GM12878 (cell line): ENCODE measurements around the gene CD2BP2. TPM values are rescaled to one million over a fixed set of nuclear protein-coding genes. Genes with fewer than 3 reads are reported as not detected.

Source experiments
- ATAC-seq: fragments of 200-7000 bp; cut with Tn5 transposase; 3 replicates; pipeline ENCODE4 v1.9.1; 2020; ENCODE audit warnings: mild to moderate bottlenecking, moderate library complexity
- BruUV-seq: library from RNA; stranded (reverse); fragments of 400-500 nt; replicated peaks from 2 replicates; lab custom pipeline; 2021; lab: Mats Ljungman, UMichigan
- CTCF ChIA-PET: fragments of 300-600 bp; sonication (Branson Sonifier 250); formaldehyde crosslinking; extraction: SDS; loops from one replicate; lab custom pipeline; 2021; ENCODE audit warnings: inconsistent platforms; lab: Yijun Ruan, JAX
- POLR2A ChIA-PET: fragments of 350-600 bp; formaldehyde crosslinking; extraction: SDS; loops from one replicate; lab custom pipeline; 2021; ENCODE audit warnings: inconsistent platforms; lab: Charles Lee
- RAD21 ChIA-PET: fragments of 300-600 bp; sonication (Branson Sonifier 250); formaldehyde crosslinking; loops from one replicate; lab custom pipeline; 2023; ENCODE audit warnings: antibody characterized with exemption; ENCODE audit not compliant: unreplicated experiment; lab: Charles Lee
- SMC1A ChIA-PET: fragments of 300-600 bp; sonication (Branson Sonifier 250); formaldehyde crosslinking; loops from one replicate; lab custom pipeline; 2023; ENCODE audit not compliant: unreplicated experiment, uncharacterized antibody; lab: Charles Lee
- DNase-seq: peaks from one replicate; pipeline ENCODE4 v3.0.0-alpha.2; 2011; ENCODE audit warnings: low read depth, low spot score
- FAIRE-seq: peaks from 3 replicates; lab custom pipeline; 2011; peaks lifted over from hg19 to GRCh38; lab: Jason Lieb, UNC
- H2AFZ ChIP-seq: 2 replicates; pipeline ENCODE4 v1.6.0; 2011; ENCODE audit warnings: low read depth, low read length, control low read depth; ENCODE audit not compliant: control insufficient read depth
- H3K27ac ChIP-seq: 2 replicates; pipeline ENCODE4 v1.5.1; 2011; ENCODE audit warnings: control low read depth; ENCODE audit not compliant: control insufficient read depth, insufficient read depth
- H3K27me3 ChIP-seq, 2 experiments: replicated peaks in 1 of 2; 2 replicates each; pipeline versions ENCODE4 v1.6.0 to v1.6.1; 2011; ENCODE audit warnings: low read length in 1 of 2; ENCODE audit not compliant: control insufficient read depth in 2 of 2, insufficient read depth in 2 of 2
- H3K36me3 ChIP-seq, 2 experiments: 2 replicates each; pipeline ENCODE4 v1.5.1; 2011; ENCODE audit warnings: low read length in 1 of 2; ENCODE audit not compliant: control insufficient read depth in 2 of 2, insufficient read depth in 2 of 2
- H3K4me1 ChIP-seq: 2 replicates; pipeline ENCODE4 v1.6.1; 2011; ENCODE audit warnings: mild to moderate bottlenecking, low read length, moderate library complexity, mixed read lengths; ENCODE audit not compliant: control insufficient read depth, insufficient read depth
- H3K4me2 ChIP-seq: 2 replicates; pipeline ENCODE4 v1.6.0; 2011; ENCODE audit warnings: control low read depth; ENCODE audit not compliant: control insufficient read depth, insufficient read depth
- H3K4me3 ChIP-seq: fragments of 200-600 bp; sonication (generic); 2 replicates; pipeline ENCODE4 v1.5.1; 2016
- H3K79me2 ChIP-seq: 2 replicates; pipeline ENCODE4 v1.6.0; 2011; ENCODE audit warnings: low read length; ENCODE audit not compliant: control insufficient read depth, insufficient read depth
- H3K9ac ChIP-seq: 2 replicates; pipeline ENCODE4 v1.8.0; 2011; ENCODE audit warnings: low read length, control low read depth, mixed read lengths; ENCODE audit not compliant: control insufficient read depth, insufficient read depth
- H3K9me3 ChIP-seq: replicated peaks from 3 replicates; pipeline ENCODE4 v1.5.1; 2011; ENCODE audit warnings: mild to moderate bottlenecking, low read length; ENCODE audit not compliant: control insufficient read depth, insufficient read depth
- H4K20me1 ChIP-seq: 2 replicates; pipeline ENCODE4 v1.6.0; 2011; ENCODE audit not compliant: control insufficient read depth, insufficient read depth
- FOXK2 ChIP-seq: fragments of 450-650 bp; IDR thresholded peaks from 2 replicates; pipeline ENCODE4 v1.6.1; 2017; ENCODE audit warnings: mild to moderate bottlenecking, moderate library complexity
- HCFC1 ChIP-seq: fragments of 150-350 bp; IDR thresholded peaks from 2 replicates; pipeline ENCODE4 v1.6.1; 2014; ENCODE audit warnings: low read length
- MTA2 ChIP-seq: fragments of 450-650 bp; IDR thresholded peaks from 2 replicates; pipeline ENCODE4 v1.6.1; 2016; ENCODE audit warnings: low read depth, mild to moderate bottlenecking, moderate library complexity
- NFYA ChIP-seq: IDR thresholded peaks from 2 replicates; pipeline ENCODE4 v1.6.1; 2011; ENCODE audit warnings: low read depth, mild to moderate bottlenecking, low read length, improper control_type of control experiment, borderline replicate concordance
- NFYB ChIP-seq: IDR thresholded peaks from 2 replicates; pipeline ENCODE4 v1.6.1; 2011; ENCODE audit warnings: low read depth, mild to moderate bottlenecking, low read length, improper control_type of control experiment, moderate library complexity; ENCODE audit not compliant: insufficient read depth
- NKRF ChIP-seq: fragments of 450-650 bp; conservative IDR thresholded peaks from 2 replicates; pipeline ENCODE4 v1.6.1; 2017; ENCODE audit warnings: mild to moderate bottlenecking, moderate library complexity
- PAX5 ChIP-seq: IDR thresholded peaks from 2 replicates; pipeline ENCODE4 v1.6.1; 2011; ENCODE audit warnings: low read depth, low read length, borderline replicate concordance
- PBX3 ChIP-seq: IDR thresholded peaks from 2 replicates; pipeline ENCODE4 v1.6.1; 2011; ENCODE audit warnings: mild to moderate bottlenecking, low read depth, low read length, moderate library complexity; ENCODE audit not compliant: insufficient replicate concordance
- POLR2AphosphoS2 ChIP-seq: IDR thresholded peaks from 2 replicates; pipeline ENCODE4 v1.6.1; 2011; ENCODE audit warnings: low read depth, mild to moderate bottlenecking, low read length, improper control_type of control experiment, moderate library complexity
- SIX5 ChIP-seq: IDR thresholded peaks from 2 replicates; pipeline ENCODE4 v1.6.1; 2011; ENCODE audit warnings: mild to moderate bottlenecking, low read depth, low read length, moderate library complexity; ENCODE audit not compliant: severe bottlenecking
- SMC3 ChIP-seq: IDR thresholded peaks from 2 replicates; pipeline ENCODE4 v1.6.1; 2011; ENCODE audit warnings: low read length, improper control_type of control experiment, borderline replicate concordance
- STAT3 ChIP-seq: IDR thresholded peaks from 2 replicates; pipeline ENCODE4 v1.6.1; 2011; ENCODE audit warnings: low read depth, low read length, improper control_type of control experiment
- TCF12 ChIP-seq: IDR thresholded peaks from 2 replicates; pipeline ENCODE4 v1.6.1; 2011; ENCODE audit warnings: low read depth, mild to moderate bottlenecking, low read length
- TCF3 ChIP-seq: IDR thresholded peaks from 2 replicates; pipeline ENCODE4 v1.6.1; 2012; ENCODE audit warnings: low read depth, mild to moderate bottlenecking, low read length, borderline replicate concordance; ENCODE audit not compliant: insufficient read depth
- USF2 ChIP-seq: IDR thresholded peaks from 2 replicates; pipeline ENCODE4 v1.6.1; 2011; ENCODE audit warnings: low read depth, low read length, improper control_type of control experiment, borderline replicate concordance
- YY1 ChIP-seq: IDR thresholded peaks from 2 replicates; pipeline ENCODE4 v1.6.1; 2011; ENCODE audit warnings: low read depth, mild to moderate bottlenecking, low read length
- ZNF384 ChIP-seq: IDR thresholded peaks from 2 replicates; pipeline ENCODE4 v1.6.1; 2012; ENCODE audit warnings: low read depth, mild to moderate bottlenecking, low read length, improper control_type of control experiment, borderline replicate concordance
- ZNF622 ChIP-seq: fragments of 450-650 bp; IDR thresholded peaks from 2 replicates; pipeline ENCODE4 v1.6.1; 2017; ENCODE audit warnings: mild to moderate bottlenecking, inconsistent platforms
- WGBS: methylation state at CpG from one replicate; pipeline ENCODE4 v1.1.6; 2016; ENCODE audit warnings: low lambda C conversion rate; ENCODE audit not compliant: insufficient replicate concordance, insufficient coverage; ENCODE audit errors: missing lambda C conversion rate; 5-methylcytosine and 5-hydroxymethylcytosine counted together
- in situ Hi-C: fragments of 300-500 bp; cut with MboI; formaldehyde crosslinking; loops from 9 replicates; pipeline ENCODE4 v1.14.3; 2018; ENCODE audit warnings: mixed read lengths
- intact Hi-C: fragments of 100-400 bp; cut with micrococcal nuclease; formaldehyde crosslinking; loops from one replicate; pipeline ENCODE4 v1.14.2; 2022; ENCODE audit not compliant: unreplicated experiment
- polyA plus RNA-seq, 11 experiments: library from polyadenylated mRNA; depleted of rRNA in 4 of 11; unstranded in 6 of 11; stranded (reverse) in 5 of 11; fragments of >200 nt; fragmentation: Nextera tagmentation in 4 of 11; fragmentation: Illumina TruSeq in 1 of 11; extraction: Ambion mirVana in 4 of 11; extraction: Trizol in 1 of 11; gene quantifications; 1 replicate in 1 of 11; 2 replicates in 10 of 11; pipeline versions ENCODE4 v1.2.1 to v1.2.3, GENCODE V29; 2011 to 2016; ENCODE audit warnings: inconsistent platforms in 2 of 11, missing spikeins in 2 of 11, low read depth in 1 of 11
- total RNA-seq, 4 experiments: library from RNA; depleted of rRNA in 3 of 4; stranded (reverse); fragments of >200 nt in 3 of 4; fragmentation: Illumina TruSeq in 1 of 4; extraction: Trizol in 1 of 4; gene quantifications; 2 replicates each; pipeline versions ENCODE4 v1.2.1 to v1.2.3, GENCODE V29; 2013 to 2021

CD2BP2 gene
- total and polyA plus RNA-seq, 10 of the 15 experiments (the other 5 are each of a cell fraction or from before 2014, with no cell fraction given): 3.3 to 47.9 (median 31.8) TPM

GRCh38 chr16:30371248-30371816, 16.2 kb upstream of the CD2BP2 start:
- BruUV-seq: TSS peak; percentile 89
- H3K4me2 ChIP-seq: peak overlapping the region; percentile 94
- TF ChIP-seq SIX5 (no peak), NFYB (peak; percentile 56), USF2 (no peak), ZNF622 (no peak), FOXK2 (no peak), SMC3 (no peak), PBX3 (no peak), NKRF (no peak), TCF12 (no peak), YY1 (no peak), NFYA (no peak), STAT3 (no peak), MTA2 (0 out of 2 replicates have a peak, but pooled peaks have one; percentile 29), POLR2AphosphoS2 (0 out of 2 replicates have a peak, but pooled peaks have one; percentile 35), ZNF384 (no peak), TCF3 (no peak), PAX5 (no peak; the same call in 1 of the 2 replicates), HCFC1 (no peak)

More at GRCh38 chr16:30371248-30371816, 16.2 kb upstream of the CD2BP2 start:
- peaks cover 31% of the 10 kb centered on the region for H3K79me2 ChIP-seq
- H3K9me3 ChIP-seq: no peaks in the 10 kb centered on the region
- H3K27ac ChIP-seq: peak overlapping the region; percentile 77
- H3K4me3 ChIP-seq: peak overlapping the region; percentile 67
- H3K27me3 ChIP-seq: no peaks in the 10 kb centered on the region
- POLR2A ChIA-PET: interaction anchor here (0.6 to 2.5 kb wide), 23 partner anchors 11 to 926 kb away, joined by 3 to 37 read pairs (median 4); partner anchors contain the start of genes ALDOA, CD2BP2, CORO1A and DCTPP1
- no peaks in the 10 kb centered on the region for H3K36me3 ChIP-seq
- H2AFZ ChIP-seq: peak overlapping the region; percentile 68
- FAIRE-seq (no peak), ATAC-seq (no peak), DNase-seq (no peak)
- in situ Hi-C loops: no loop called here
- H3K4me1 ChIP-seq: peaks cover 16% of the 10 kb centered on the region
- peak overlapping the region; percentile 69 for H3K9ac ChIP-seq
- SMC1A ChIA-PET: interaction anchor here (0.5 to 2.2 kb wide), 18 partner anchors 8 to 279 kb away, joined by 3 to 16 read pairs (median 5); partner anchors contain the start of genes SEPTIN1, TBX6 and ZNF48
- RAD21 ChIA-PET: interaction anchor here (0.6 to 3.8 kb wide), 26 partner anchors 9 to 280 kb away, joined by 3 to 33 read pairs (median 6); partner anchors contain the start of genes CD2BP2, DCTPP1, SEPTIN1 and TBX6
- 13% methylated on average over 11 of the region's 11 CpGs for WGBS
- intact Hi-C loops: loop anchor here (2.0 kb wide), 1 partner anchor 17 kb away; the partner anchor contains the start of gene CD2BP2
- H4K20me1 ChIP-seq: peaks cover 12% of the 10 kb centered on the region
- CTCF ChIA-PET: interaction anchor here (0.7 to 9.0 kb wide), 18 partner anchors 11 to 288 kb away, joined by 3 to 70 read pairs (median 6); partner anchors contain the start of genes CD2BP2, DCTPP1, SEPTIN1 and ZNF48
